GM06990 (cell line): Measurements from ENCODE around the gene ATRAID.

Source experiments
- DNase-seq: peaks from one replicate; pipeline ENCODE4 v3.0.0-alpha.2; 2011; ENCODE audit not compliant: insufficient read length; ENCODE audit errors: extremely low read depth
- H3K27me3 ChIP-seq: replicated peaks from 2 replicates; pipeline ENCODE4 v1.6.0; 2011; ENCODE audit warnings: low read length; ENCODE audit not compliant: control insufficient read depth, insufficient read depth
- H3K36me3 ChIP-seq: 2 replicates; pipeline ENCODE4 v1.5.1; 2011; ENCODE audit warnings: low read length; ENCODE audit not compliant: control insufficient read depth, insufficient read depth
- H3K4me3 ChIP-seq: replicated peaks from 2 replicates; pipeline ENCODE4 v1.5.1; 2011; ENCODE audit warnings: low read depth, mild to moderate bottlenecking, control low read depth, low read length
- TF ChIP-seq, protein P1 (sequence below): IDR thresholded peaks from 2 replicates; pipeline ENCODE4 v1.5.1; 2011; ENCODE audit warnings: low read length, control low read depth, mild to moderate bottlenecking, inconsistent platforms; ENCODE audit not compliant: insufficient read depth, poor library complexity, severe bottlenecking

ATRAID gene

DNA sequence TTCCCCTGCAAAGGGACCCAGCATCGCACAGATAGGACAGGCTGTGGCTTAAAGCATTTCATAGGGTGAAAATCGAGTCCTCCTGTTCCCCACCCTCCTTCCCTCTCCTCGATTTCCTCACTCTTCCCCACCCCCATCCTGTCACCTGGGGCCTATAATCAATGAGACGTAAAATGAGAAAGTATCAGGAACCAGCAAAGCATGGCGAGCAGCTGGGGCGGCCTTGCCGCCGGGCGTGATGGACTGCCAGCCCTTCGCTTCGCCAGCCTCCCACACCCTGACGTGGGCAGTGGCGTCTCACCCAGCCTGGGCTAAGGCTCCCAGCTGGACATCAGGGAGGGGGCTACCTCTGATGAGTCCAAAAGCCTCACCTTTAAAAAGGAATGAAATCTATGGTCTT lies 39.9 kb downstream of the ATRAID start:
- TF ChIP-seq, protein P1, sequence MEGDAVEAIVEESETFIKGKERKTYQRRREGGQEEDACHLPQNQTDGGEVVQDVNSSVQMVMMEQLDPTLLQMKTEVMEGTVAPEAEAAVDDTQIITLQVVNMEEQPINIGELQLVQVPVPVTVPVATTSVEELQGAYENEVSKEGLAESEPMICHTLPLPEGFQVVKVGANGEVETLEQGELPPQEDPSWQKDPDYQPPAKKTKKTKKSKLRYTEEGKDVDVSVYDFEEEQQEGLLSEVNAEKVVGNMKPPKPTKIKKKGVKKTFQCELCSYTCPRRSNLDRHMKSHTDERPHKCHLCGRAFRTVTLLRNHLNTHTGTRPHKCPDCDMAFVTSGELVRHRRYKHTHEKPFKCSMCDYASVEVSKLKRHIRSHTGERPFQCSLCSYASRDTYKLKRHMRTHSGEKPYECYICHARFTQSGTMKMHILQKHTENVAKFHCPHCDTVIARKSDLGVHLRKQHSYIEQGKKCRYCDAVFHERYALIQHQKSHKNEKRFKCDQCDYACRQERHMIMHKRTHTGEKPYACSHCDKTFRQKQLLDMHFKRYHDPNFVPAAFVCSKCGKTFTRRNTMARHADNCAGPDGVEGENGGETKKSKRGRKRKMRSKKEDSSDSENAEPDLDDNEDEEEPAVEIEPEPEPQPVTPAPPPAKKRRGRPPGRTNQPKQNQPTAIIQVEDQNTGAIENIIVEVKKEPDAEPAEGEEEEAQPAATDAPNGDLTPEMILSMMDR = no peak
- Histone ChIP-seq H3K36me3 (no peaks in the 10 kb centered on the region), H3K27me3 (peaks cover 2% of the 10 kb centered on the region), H3K4me3 (no peak overlapping the region)
- DNase-seq = no peak

DNA sequence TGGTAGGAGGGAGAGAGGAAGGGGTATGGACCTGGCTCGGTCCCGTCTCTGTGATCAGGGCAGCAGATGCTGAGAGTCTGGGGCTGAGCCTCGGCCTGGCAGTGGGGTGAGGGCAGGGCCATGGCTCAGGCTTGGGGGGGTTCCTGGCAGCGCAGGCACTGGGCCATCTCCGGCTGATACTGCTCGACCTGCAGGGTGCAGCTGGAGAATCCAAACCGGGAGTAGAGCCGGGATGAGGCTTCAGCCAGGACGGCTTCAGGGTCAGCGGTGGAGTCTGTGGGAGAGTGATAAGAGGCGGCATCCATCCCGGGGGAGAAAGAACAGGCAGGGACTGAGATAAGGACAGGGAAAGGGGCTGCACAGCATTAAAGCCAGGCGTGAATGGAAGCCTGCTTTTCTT lies 43.3 kb downstream of the ATRAID start:
- Histone ChIP-seq H3K4me3 (no peak overlapping the region), H3K27me3 (peaks cover 2% of the 10 kb centered on the region), H3K36me3 (no peaks in the 10 kb centered on the region)
- TF ChIP-seq, protein P1 = no peak
- no peak for DNase-seq

DNA sequence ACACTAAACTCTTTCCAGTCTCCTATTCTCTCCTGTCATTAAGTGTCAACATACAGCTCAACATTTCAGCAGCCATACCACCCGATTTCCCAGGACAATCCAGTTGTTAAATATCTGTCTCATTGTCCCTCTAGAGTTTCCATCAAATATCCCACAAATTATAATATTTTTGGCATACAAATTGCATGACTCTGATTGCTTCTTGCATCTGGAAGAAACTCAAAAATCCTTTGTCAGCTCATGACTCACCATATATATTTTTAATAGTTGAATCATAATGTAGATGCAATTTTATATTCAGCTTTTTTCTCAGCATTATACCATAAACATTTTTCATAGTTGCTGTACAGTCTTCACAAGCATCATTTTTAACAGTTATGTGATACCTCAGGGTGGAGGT lies 43.8 kb downstream of the ATRAID start:
- peaks cover 2% of the 10 kb centered on the region for H3K27me3 ChIP-seq
- TF ChIP-seq, protein P1 = no peak
- H3K36me3 ChIP-seq = no peaks in the 10 kb centered on the region
- H3K4me3 ChIP-seq = no peak overlapping the region
- DNase-seq = no peak

DNA sequence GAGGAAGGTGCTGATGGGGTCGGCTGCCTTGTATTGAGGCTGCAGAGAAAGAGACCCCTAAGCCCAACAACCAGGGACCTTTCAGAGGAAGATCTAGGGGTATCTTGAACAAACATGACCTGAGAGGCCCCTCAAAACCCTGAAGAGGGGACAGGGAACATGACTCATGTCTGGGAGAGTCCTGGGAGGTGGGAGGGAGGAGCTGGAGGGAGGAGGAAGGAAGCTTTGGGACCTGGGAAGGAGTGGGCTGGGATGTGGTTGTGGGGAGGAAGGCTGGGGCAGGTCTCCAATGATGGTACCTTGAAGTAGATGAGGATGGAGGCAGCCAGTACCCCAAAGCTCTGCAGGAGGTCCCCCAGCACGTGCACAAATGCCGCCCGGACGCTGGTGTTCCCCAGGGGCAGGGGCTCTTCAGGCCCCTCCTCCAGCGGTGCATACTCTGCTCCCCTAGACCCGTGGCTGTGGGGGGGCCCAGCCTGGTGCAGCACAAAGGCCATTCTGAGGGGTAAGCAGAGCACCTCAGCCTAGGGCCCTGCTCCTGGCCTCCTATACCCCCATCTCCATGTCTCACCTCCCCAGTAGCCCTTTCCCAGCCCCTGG lies 45.1 kb downstream of the ATRAID start:
- no peaks in the 10 kb centered on the region for H3K36me3 ChIP-seq
- TF ChIP-seq, protein P1 = no peak
- H3K27me3 ChIP-seq = peaks cover 7% of the 10 kb centered on the region
- no peak for DNase-seq
- no peak overlapping the region for H3K4me3 ChIP-seq

DNA sequence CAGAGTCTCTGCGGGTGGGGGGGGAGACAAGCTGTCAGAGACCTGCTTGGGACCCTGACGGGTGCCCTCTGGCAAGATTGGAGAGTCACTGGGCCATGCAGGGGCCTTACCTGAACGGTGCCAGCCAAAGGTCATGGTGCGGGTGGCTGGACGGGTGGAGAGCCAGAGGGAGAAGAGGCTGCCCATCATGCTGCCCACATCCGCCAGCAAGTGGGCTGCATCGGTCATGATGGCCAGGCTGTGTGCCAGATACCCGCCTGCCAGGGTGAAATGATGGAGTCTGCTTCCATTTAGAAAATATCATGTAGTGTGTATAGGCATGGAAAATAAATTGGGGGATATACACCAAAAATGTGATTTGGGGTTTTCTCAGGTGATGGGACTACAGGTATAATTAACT lies 46.2 kb downstream of the ATRAID start:
- TF ChIP-seq, protein P1 = no peak
- Histone ChIP-seq H3K27me3 (peaks cover 7% of the 10 kb centered on the region), H3K36me3 (no peaks in the 10 kb centered on the region), H3K4me3 (no peak overlapping the region)
- DNase-seq = no peak
